HEK293 (cell line): ENCODE measurements around the gene IGF1R.

Experiments used
- CTCF ChIA-PET: fragments of 350-600 bp; formaldehyde crosslinking; extraction: SDS; loops from one replicate; lab custom pipeline; 2021; ENCODE audit warnings: antibody characterized with exemption; lab: Yijun Ruan, JAX
- POLR2A ChIA-PET: fragments of 300-600 bp; formaldehyde crosslinking; extraction: SDS; loops from one replicate; lab custom pipeline; 2020; ENCODE audit warnings: antibody characterized with exemption, inconsistent platforms; lab: Yijun Ruan, JAX
- H3K27ac ChIP-seq: fragments of 200-500 bp; sonication (Bioruptor generic); 2 replicates; pipeline ENCODE4 v1.5.1; 2014; ENCODE audit warnings: low read depth, low read length, control low read depth, inconsistent platforms; ENCODE audit errors: extremely low read depth
- H3K36me3 ChIP-seq, 2 experiments: fragments of 200-500 bp in 1 of 2; sonication (Bioruptor generic) in 1 of 2; 1 replicate in 1 of 2; 2 replicates in 1 of 2; pipeline ENCODE4 v1.5.1; 2014 to 2017; ENCODE audit warnings: inconsistent platforms in 2 of 2, low read length in 2 of 2; ENCODE audit not compliant: control insufficient read depth in 2 of 2, insufficient read depth in 1 of 2
- H3K4me1 ChIP-seq: fragments of 200-500 bp; sonication (Bioruptor generic); 2 replicates; pipeline ENCODE4 v1.5.1; 2014; ENCODE audit warnings: mild to moderate bottlenecking, low read length, inconsistent platforms; ENCODE audit not compliant: control insufficient read depth, insufficient read depth
- H3K4me3 ChIP-seq: 2 replicates; pipeline ENCODE4 v1.5.1; 2011; ENCODE audit warnings: low read depth, mild to moderate bottlenecking, control low read depth, low read length, moderate library complexity
- H3K9me3 ChIP-seq: fragments of 200-500 bp; sonication (Bioruptor generic); 2 replicates; pipeline ENCODE4 v1.5.1; 2014; ENCODE audit warnings: low read depth, low read length, inconsistent platforms; ENCODE audit not compliant: control insufficient read depth, insufficient read depth
- HOXA7 ChIP-seq: sonication (generic); formaldehyde crosslinking; IDR thresholded peaks from 2 replicates; pipeline ENCODE4 v1.8.1; 2022; ENCODE audit warnings: missing genetic modification reagents, borderline replicate concordance
- OVOL3 ChIP-seq: fragments of 450-650 bp; formaldehyde crosslinking; IDR thresholded peaks from 2 replicates; pipeline ENCODE4 v1.5.1; 2016; ENCODE audit warnings: missing biosample characterization, missing genetic modification characterization
- YY1 ChIP-seq: fragments of 450-650 bp; formaldehyde crosslinking; IDR thresholded peaks from 2 replicates; pipeline ENCODE4 v1.5.1; 2018; ENCODE audit warnings: missing biosample characterization, missing genetic modification characterization
- ZBTB17 ChIP-seq: fragments of 450-650 bp; formaldehyde crosslinking; IDR thresholded peaks from 2 replicates; pipeline ENCODE4 v1.5.1; 2016; ENCODE audit warnings: missing biosample characterization, missing genetic modification characterization
- ZFP69B ChIP-seq: fragments of 450-650 bp; formaldehyde crosslinking; IDR thresholded peaks from 2 replicates; pipeline ENCODE4 v1.5.1; 2016; ENCODE audit warnings: missing biosample characterization, missing genetic modification characterization
- ZNF10 ChIP-seq: fragments of 450-650 bp; formaldehyde crosslinking; IDR thresholded peaks from 2 replicates; pipeline ENCODE4 v1.5.1; 2017; ENCODE audit warnings: missing biosample characterization, missing genetic modification characterization
- ZNF23 ChIP-seq: fragments of 450-650 bp; formaldehyde crosslinking; IDR thresholded peaks from 2 replicates; pipeline ENCODE4 v1.5.1; 2016; ENCODE audit warnings: missing biosample characterization, missing genetic modification characterization, borderline replicate concordance
- ZNF311 ChIP-seq: fragments of 450-650 bp; formaldehyde crosslinking; IDR thresholded peaks from 2 replicates; pipeline ENCODE4 v1.5.1; 2017; ENCODE audit warnings: missing biosample characterization, missing genetic modification characterization, borderline replicate concordance
- ZNF433 ChIP-seq: fragments of 450-650 bp; formaldehyde crosslinking; IDR thresholded peaks from 2 replicates; pipeline ENCODE4 v1.5.1; 2016; ENCODE audit warnings: missing biosample characterization, missing genetic modification characterization, low read depth
- ZNF473 ChIP-seq: fragments of 450-650 bp; formaldehyde crosslinking; IDR thresholded peaks from 2 replicates; pipeline ENCODE4 v1.5.1; 2017; ENCODE audit warnings: missing biosample characterization, missing genetic modification characterization
- ZNF610 ChIP-seq: fragments of 450-650 bp; formaldehyde crosslinking; IDR thresholded peaks from 2 replicates; pipeline ENCODE4 v1.5.1; 2016; ENCODE audit warnings: missing biosample characterization, missing genetic modification characterization, borderline replicate concordance
- ZNF768 ChIP-seq: fragments of 450-650 bp; formaldehyde crosslinking; IDR thresholded peaks from 2 replicates; pipeline ENCODE4 v1.5.1; 2018; ENCODE audit warnings: missing biosample characterization, mild to moderate bottlenecking, missing genetic modification characterization
- ZNF830 ChIP-seq: fragments of 450-650 bp; IDR thresholded peaks from 2 replicates; pipeline ENCODE4 v1.5.0; 2018; ENCODE audit warnings: missing biosample characterization, missing genetic modification characterization, low read depth, mild to moderate bottlenecking, moderate library complexity
- TF ChIP-seq, protein P1 (sequence below): fragments of 450-650 bp; formaldehyde crosslinking; IDR thresholded peaks from 2 replicates; pipeline ENCODE4 v1.5.1; 2016; ENCODE audit warnings: missing biosample characterization, missing genetic modification characterization
- TF ChIP-seq, protein P2 (sequence below): fragments of 450-650 bp; formaldehyde crosslinking; IDR thresholded peaks from 2 replicates; pipeline ENCODE4 v1.5.1; 2016; ENCODE audit warnings: missing biosample characterization, missing genetic modification characterization
- TF ChIP-seq, protein P3 (sequence below): fragments of 450-650 bp; formaldehyde crosslinking; IDR thresholded peaks from 2 replicates; pipeline ENCODE4 v1.5.1; 2016; ENCODE audit warnings: missing biosample characterization, missing genetic modification characterization
- TF ChIP-seq, protein P4 (sequence below): fragments of 450-650 bp; formaldehyde crosslinking; IDR thresholded peaks from 2 replicates; pipeline ENCODE4 v1.5.1; 2017; ENCODE audit warnings: missing biosample characterization, missing genetic modification characterization
- TF ChIP-seq, protein P5 (sequence below): fragments of 450-650 bp; formaldehyde crosslinking; IDR thresholded peaks from 2 replicates; pipeline ENCODE4 v1.5.1; 2016; ENCODE audit warnings: missing biosample characterization, missing genetic modification characterization, borderline replicate concordance
- TF ChIP-seq, protein P6 (sequence below): fragments of 450-650 bp; formaldehyde crosslinking; IDR thresholded peaks from 2 replicates; pipeline ENCODE4 v1.5.1; 2016; ENCODE audit warnings: missing biosample characterization, missing genetic modification characterization

The IGF1R gene

DNA sequence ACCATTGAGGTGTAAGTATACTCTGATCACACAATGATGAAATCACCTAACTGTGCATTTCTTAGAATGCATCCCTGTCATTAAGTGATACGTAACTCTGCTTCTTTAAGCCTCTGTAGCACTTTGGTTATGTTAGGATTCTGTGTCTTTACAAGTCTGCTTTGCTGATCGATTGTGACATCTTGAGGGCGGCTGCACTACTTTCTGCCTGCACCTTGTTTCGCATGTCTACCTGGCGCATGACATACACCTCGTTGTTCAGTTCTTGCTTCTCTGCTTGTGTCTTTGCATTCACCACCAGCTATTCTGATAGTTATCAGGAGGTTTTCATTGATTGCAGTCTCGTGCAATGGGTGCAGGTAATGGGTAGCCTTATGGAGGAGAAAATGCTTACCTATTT lies 32.7 kb downstream of the IGF1R start (continued):
- TF ChIP-seq, protein P1, sequence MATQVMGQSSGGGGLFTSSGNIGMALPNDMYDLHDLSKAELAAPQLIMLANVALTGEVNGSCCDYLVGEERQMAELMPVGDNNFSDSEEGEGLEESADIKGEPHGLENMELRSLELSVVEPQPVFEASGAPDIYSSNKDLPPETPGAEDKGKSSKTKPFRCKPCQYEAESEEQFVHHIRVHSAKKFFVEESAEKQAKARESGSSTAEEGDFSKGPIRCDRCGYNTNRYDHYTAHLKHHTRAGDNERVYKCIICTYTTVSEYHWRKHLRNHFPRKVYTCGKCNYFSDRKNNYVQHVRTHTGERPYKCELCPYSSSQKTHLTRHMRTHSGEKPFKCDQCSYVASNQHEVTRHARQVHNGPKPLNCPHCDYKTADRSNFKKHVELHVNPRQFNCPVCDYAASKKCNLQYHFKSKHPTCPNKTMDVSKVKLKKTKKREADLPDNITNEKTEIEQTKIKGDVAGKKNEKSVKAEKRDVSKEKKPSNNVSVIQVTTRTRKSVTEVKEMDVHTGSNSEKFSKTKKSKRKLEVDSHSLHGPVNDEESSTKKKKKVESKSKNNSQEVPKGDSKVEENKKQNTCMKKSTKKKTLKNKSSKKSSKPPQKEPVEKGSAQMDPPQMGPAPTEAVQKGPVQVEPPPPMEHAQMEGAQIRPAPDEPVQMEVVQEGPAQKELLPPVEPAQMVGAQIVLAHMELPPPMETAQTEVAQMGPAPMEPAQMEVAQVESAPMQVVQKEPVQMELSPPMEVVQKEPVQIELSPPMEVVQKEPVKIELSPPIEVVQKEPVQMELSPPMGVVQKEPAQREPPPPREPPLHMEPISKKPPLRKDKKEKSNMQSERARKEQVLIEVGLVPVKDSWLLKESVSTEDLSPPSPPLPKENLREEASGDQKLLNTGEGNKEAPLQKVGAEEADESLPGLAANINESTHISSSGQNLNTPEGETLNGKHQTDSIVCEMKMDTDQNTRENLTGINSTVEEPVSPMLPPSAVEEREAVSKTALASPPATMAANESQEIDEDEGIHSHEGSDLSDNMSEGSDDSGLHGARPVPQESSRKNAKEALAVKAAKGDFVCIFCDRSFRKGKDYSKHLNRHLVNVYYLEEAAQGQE, result no peak
- TF ChIP-seq, protein P2, sequence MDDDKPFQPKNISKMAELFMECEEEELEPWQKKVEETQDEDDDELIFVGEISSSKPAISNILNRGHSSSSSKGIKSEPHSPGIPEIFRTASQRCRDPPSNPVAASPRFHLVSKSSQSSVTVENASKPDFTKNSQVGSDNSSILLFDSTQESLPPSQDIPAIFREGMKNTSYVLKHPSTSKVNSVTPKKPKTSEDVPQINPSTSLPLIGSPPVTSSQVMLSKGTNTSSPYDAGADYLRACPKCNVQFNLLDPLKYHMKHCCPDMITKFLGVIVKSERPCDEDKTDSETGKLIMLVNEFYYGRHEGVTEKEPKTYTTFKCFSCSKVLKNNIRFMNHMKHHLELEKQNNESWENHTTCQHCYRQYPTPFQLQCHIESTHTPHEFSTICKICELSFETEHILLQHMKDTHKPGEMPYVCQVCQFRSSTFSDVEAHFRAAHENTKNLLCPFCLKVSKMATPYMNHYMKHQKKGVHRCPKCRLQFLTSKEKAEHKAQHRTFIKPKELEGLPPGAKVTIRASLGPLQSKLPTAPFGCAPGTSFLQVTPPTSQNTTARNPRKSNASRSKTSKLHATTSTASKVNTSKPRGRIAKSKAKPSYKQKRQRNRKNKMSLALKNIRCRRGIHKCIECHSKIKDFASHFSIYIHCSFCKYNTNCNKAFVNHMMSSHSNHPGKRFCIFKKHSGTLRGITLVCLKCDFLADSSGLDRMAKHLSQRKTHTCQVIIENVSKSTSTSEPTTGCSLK, result no peak
- no peak for TF ChIP-seq ZNF311 (tag by site-specific recombination)
- no peak for TF ChIP-seq ZNF610 (tag by site-specific recombination)
- no peak for TF ChIP-seq ZNF10 (tag by site-specific recombination)
- TF ChIP-seq, protein P3, sequence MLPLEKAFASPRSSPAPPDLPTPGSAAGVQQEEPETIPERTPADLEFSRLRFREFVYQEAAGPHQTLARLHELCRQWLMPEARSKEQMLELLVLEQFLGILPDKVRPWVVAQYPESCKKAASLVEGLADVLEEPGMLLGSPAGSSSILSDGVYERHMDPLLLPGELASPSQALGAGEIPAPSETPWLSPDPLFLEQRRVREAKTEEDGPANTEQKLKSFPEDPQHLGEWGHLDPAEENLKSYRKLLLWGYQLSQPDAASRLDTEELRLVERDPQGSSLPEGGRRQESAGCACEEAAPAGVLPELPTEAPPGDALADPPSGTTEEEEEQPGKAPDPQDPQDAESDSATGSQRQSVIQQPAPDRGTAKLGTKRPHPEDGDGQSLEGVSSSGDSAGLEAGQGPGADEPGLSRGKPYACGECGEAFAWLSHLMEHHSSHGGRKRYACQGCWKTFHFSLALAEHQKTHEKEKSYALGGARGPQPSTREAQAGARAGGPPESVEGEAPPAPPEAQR, result no peak
- TF ChIP-seq ZFP69B (tag by site-specific recombination), result no peak
- no peak for TF ChIP-seq ZNF433 (tag by site-specific recombination)
- TF ChIP-seq, protein P4, sequence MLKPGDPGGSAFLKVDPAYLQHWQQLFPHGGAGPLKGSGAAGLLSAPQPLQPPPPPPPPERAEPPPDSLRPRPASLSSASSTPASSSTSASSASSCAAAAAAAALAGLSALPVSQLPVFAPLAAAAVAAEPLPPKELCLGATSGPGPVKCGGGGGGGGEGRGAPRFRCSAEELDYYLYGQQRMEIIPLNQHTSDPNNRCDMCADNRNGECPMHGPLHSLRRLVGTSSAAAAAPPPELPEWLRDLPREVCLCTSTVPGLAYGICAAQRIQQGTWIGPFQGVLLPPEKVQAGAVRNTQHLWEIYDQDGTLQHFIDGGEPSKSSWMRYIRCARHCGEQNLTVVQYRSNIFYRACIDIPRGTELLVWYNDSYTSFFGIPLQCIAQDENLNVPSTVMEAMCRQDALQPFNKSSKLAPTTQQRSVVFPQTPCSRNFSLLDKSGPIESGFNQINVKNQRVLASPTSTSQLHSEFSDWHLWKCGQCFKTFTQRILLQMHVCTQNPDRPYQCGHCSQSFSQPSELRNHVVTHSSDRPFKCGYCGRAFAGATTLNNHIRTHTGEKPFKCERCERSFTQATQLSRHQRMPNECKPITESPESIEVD, result no peak
- TF ChIP-seq HOXA7 (CRISPR knock-in tag), result no peak
- TF ChIP-seq, protein P5, sequence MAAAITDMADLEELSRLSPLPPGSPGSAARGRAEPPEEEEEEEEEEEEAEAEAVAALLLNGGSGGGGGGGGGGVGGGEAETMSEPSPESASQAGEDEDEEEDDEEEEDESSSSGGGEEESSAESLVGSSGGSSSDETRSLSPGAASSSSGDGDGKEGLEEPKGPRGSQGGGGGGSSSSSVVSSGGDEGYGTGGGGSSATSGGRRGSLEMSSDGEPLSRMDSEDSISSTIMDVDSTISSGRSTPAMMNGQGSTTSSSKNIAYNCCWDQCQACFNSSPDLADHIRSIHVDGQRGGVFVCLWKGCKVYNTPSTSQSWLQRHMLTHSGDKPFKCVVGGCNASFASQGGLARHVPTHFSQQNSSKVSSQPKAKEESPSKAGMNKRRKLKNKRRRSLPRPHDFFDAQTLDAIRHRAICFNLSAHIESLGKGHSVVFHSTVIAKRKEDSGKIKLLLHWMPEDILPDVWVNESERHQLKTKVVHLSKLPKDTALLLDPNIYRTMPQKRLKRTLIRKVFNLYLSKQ, result no peak

DNA sequence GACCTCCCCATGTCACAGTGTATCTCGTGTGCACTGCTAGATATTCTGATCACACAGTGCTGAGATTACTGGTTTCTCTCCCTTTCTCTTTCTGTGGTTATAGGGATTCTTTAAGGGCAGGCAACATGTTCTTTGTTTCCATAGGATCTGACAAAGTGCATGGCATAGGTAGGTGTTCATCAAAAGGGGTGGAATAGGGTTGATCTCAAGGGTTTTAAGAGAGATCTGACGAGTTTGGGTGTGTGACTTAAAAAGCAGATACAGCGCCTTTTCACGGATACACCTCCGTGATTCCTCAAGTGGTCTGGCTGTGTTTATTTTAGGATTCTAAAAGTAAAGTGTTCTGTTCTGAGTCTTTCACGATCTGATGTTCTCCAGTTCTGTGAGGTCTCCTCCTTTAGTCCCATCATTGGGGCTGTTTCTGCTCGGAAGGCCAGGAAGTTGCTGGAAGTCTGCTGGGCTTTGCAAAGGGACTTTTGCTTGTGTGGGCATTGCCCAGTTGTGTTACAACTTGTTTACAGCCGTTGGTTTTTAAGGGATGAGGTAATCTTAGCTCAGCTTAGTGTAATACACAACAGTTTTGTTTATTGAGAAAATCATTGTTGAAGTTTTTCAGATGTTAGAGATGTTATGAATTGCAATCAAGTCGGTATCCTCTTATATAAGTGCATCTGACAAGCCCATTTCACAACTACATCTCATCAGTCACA lies 34.8 kb downstream of the IGF1R start:
- ChIA-PET CTCF (interaction anchor here (0.9 to 1.7 kb wide), 3 partner anchors 23 to 164 kb away, joined by 3 to 5 read pairs (median 4); no protein-coding TSS in a partner anchor), POLR2A (no interaction called here)
- Histone ChIP-seq H3K36me3 (no peaks in the 10 kb centered on the region), H3K27ac (no peak overlapping the region), H3K4me3 (no peak overlapping the region), H3K4me1 (peaks cover 36% of the 10 kb centered on the region), H3K9me3 (no peaks in the 10 kb centered on the region)
- TF ChIP-seq YY1 (no peak), ZNF23 (tag by site-specific recombination) (no peak), ZNF768 (tag by site-specific recombination) (no peak), ZBTB17 (tag by site-specific recombination) (0 out of 2 replicates have a peak, but pooled peaks have one; percentile 5), ZNF830 (no peak), ZNF473 (tag by site-specific recombination) (no peak), OVOL3 (tag by site-specific recombination) (no peak)
- TF ChIP-seq, protein P6, sequence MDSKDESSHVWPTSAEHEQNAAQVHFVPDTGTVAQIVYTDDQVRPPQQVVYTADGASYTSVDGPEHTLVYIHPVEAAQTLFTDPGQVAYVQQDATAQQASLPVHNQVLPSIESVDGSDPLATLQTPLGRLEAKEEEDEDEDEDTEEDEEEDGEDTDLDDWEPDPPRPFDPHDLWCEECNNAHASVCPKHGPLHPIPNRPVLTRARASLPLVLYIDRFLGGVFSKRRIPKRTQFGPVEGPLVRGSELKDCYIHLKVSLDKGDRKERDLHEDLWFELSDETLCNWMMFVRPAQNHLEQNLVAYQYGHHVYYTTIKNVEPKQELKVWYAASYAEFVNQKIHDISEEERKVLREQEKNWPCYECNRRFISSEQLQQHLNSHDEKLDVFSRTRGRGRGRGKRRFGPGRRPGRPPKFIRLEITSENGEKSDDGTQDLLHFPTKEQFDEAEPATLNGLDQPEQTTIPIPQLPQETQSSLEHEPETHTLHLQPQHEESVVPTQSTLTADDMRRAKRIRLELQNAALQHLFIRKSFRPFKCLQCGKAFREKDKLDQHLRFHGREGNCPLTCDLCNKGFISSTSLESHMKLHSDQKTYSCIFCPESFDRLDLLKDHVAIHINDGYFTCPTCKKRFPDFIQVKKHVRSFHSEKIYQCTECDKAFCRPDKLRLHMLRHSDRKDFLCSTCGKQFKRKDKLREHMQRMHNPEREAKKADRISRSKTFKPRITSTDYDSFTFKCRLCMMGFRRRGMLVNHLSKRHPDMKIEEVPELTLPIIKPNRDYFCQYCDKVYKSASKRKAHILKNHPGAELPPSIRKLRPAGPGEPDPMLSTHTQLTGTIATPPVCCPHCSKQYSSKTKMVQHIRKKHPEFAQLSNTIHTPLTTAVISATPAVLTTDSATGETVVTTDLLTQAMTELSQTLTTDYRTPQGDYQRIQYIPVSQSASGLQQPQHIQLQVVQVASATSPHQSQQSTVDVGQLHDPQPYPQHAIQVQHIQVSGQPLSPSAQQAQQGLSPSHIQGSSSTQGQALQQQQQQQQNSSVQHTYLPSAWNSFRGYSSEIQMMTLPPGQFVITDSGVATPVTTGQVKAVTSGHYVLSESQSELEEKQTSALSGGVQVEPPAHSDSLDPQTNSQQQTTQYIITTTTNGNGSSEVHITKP, result peak; percentile 90
